HG03097 (cell line): ENCODE data around the gene BCAR1.
"Not testable (repeated sequence)": the region's sequence is repeated elsewhere in the genome, so short reads cannot be mapped to it uniquely, and the experiment has no call there.

Experiments used
- ATAC-seq: cut with Tn5 transposase; IDR thresholded peaks from one replicate; pipeline ENCODE4 v1.9.1; 2021; ENCODE audit not compliant: unreplicated experiment, low FRiP score

The BCAR1 gene

DNA sequence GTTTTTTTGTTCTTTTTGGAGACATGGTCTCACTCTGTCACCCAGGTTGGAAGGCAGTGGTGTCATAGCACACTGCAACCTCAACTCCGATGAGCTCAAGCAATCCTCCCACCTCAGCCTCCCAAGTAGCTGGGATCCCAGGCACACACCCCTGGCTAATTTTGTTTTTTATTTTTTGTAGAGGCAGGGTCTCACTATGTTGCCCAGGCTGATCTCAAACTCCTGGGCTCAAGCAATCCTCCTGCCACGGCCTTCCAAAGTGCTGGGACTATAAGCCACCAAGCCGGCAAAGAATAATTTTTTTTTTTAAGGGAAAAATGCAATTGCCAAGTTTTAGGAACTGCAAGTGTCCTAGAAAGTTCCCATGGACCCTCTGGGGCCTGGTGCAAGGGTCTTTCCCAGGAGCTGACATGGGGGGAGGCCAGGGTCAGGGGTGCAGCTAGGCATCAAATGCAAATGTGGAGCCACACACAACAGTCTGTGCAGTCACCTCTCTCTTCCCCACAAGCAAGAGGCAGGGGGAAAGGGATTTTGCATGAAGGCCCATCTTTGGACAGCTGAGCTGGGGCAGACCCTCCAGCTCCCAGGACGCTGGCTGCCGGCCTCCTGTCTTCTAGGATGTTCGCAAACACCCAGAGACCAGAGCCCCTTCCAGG lies 20.1 kb upstream of the BCAR1 start:
- ATAC-seq = no peak

- ATAC-seq = not testable (repeated sequence)
Measured at GRCh38 chr16:75269358-75269757, 17.9 kb upstream of the BCAR1 start.

GRCh38 chr16:75267631-75268264 lies 16.3 kb upstream of the BCAR1 start:
- ATAC-seq = no peak

DNA sequence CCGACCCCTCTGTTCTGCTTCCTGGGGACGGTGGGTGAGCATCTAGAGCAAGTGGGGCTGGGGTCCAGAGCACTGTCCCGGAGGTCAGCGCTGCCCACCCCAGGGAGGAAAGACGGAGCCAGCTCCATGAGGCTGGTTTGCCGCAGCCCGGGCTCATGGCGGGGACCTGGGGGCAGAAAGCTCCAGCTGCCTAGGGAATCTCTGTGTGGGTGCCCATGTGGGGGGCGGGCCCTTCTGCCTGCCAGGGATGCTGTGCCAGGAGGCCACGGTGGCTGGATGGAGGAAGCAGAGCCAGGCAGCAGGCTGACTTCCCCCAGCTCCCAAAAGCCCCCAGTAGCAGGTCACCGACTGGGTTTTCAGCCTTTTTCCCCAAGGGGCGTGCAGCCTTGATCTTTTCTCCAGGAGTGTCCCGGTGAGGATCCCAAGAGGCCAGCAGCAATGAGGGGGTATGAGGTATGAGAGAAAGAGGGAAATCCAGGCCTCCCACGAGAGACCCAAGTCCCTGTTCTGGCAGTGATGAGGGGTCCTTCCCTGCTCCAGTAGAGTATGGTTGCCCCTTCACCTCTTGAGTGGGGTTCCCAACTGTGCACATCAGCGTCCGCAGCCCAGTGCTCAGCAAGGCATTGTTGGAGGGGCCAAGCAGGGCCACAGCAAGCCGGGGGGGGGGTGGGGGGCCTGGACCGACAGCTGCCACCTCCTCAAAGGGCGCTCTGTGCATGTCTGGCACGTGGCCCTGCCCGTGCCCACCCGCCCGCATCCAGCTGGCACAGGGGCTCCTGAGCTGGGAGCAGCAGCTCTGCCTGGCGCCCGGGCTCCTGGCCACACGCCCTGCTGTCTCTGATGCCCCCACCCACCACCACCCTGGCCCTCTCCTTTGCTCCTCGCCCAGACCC lies 15.6 kb upstream of the BCAR1 start:
- ATAC-seq = no peak

DNA sequence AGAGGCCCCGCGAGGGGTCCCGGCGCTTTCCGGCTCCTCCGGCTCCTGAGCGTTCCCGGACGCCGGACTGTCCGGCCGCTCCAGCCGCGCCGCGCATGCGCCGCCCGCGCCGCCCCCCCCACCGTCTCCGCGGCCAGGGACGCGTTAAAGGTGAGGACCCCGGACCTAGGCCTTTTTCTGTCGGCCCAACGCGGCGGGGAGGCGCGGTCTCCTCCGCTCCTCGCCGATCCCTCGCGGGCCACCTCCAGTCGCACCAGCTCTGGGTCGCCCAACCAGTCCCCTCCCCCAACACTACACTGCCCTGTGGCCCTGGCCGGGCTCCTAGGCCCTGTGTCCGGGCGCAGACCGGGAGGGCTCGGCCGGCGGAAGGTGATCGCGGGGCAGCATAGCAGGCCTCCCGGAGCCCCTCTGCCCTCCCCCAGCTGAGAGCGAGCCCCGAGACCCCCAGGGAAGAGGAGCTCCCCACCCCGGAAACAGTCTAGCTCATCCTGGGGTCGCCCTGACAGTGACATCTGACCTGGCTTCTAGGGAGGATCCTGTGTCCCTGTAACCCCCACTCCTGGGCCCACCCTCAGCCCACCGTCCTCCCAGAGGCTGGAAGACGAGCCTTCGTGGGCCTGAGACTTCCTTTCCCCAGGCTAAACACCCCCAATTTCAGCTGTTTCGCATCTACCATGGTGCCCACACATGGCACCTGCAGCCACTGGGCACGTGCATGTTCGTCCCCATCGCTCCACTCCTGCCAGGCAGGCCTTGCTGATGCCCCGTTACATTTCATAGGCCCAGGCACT lies 14.7 kb upstream of the BCAR1 start:
- peak; percentile 60 for ATAC-seq

DNA sequence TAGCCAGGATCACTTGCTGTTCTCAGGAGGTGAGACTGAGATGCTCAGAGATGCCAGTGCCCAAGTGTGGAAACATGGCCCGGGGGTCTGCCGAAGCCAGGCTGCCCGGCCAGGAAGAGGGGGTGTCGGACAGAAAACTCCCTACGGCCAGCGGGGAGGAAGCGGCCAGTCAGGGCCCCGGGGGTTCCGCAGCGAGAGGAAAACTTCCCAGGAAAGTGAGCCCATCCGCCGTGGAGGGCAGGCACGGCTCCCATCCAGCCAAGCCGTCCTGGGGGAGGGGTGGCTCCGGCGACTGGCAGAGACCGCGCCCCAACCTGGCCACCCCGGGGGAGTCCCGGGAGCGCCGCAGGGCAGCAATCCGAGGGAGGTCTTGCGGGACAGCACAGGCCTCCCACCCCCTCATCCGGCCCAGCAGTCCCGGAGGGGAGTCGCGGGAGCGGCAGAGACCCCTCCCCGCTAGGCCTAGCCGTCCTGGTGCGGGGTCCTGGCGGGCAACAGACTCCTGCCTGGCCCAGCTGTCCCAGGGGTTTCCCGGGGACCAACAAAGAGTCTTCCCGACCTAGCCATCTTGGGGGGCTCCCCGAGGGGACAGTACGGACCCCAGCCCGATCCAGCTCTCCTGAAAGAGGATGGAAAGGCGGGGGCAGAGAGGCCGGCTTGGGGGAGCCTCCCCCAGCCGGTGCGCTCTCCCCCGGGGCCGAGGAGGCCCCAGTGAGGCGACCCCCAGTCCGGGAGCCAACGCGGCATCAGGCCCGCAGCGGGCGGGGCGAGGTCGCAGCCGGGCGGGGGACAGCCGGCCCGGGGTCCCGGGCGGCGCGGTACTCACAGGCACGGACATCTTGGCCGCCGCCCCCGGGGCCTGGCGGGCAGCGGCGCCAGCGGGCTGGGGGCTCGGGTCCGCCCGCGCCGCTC lies 13.8 kb upstream of the BCAR1 start:
- peak; percentile 15 for ATAC-seq

- no peak for ATAC-seq
Measured at GRCh38 chr16:75264457-75264998, 13.1 kb upstream of the BCAR1 start.

DNA sequence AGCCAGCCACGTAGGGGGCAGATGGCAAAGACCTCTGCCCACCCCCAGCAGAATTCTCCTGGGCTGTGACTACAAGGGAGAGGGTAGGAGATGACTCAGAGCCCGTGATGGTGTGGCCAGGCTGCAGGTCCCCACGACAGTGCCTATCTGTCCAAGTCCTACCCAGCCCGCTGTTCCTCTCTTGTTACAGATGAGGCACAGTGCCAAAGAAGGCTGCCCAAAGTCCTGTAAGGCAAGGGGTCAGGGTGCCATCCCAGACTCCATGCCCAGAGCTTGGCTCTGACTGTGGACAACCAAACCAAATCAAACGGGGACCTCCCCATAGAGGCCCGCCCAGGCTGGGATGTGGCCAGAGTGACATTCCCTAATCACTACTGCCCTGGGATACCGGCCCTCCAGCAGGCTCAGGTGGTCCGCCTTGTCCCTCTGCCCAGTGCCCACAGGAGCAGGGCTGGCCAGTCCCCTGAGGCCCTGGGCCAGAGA lies 12.6 kb upstream of the BCAR1 start:
- ATAC-seq = no peak

GRCh38 chr16:75263291-75263962 lies 12.0 kb upstream of the BCAR1 start:
- no peak for ATAC-seq

DNA sequence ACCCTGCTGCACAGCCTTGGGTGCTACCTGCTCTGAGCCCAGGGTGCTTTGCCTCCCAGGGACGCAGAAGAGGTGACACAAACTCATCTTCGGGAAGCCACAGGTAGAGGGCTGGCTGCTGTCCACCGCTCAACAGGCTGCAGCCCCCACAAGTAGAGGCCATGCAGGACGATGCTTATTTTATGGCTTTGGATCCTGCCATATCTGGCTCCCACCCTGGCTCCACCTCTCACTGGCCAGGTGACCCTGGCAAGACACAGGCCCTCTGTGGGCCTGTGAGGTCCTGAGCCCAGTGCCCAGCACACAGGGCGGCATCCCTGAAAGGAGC lies 11.3 kb upstream of the BCAR1 start:
- ATAC-seq = no peak

GRCh38 chr16:75262104-75262799 lies 10.8 kb upstream of the BCAR1 start:
- no peak for ATAC-seq

DNA sequence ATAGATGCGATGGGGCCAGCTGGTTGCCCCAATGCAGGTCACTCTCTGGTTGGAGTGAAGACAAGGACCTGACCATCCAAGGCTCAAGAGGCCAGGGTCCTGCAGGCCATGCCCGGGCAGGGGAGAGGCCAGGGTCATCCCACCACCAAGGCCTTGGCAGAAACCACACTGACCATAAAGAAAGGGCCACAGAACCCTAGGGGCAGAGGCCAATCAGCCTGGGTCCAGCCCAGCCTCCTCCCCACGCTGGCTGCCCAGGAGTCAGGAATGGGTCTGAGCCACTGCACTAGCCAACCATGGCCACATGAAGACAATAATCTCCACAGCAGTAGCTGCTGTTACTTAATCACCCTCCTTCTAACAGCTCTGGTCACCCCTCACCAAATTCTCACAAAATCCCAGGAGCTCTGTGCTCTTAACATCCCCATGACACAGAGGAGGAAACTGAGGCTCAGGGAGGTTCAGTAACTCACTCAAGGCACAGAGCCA lies 10.2 kb upstream of the BCAR1 start:
- ATAC-seq = no peak

DNA sequence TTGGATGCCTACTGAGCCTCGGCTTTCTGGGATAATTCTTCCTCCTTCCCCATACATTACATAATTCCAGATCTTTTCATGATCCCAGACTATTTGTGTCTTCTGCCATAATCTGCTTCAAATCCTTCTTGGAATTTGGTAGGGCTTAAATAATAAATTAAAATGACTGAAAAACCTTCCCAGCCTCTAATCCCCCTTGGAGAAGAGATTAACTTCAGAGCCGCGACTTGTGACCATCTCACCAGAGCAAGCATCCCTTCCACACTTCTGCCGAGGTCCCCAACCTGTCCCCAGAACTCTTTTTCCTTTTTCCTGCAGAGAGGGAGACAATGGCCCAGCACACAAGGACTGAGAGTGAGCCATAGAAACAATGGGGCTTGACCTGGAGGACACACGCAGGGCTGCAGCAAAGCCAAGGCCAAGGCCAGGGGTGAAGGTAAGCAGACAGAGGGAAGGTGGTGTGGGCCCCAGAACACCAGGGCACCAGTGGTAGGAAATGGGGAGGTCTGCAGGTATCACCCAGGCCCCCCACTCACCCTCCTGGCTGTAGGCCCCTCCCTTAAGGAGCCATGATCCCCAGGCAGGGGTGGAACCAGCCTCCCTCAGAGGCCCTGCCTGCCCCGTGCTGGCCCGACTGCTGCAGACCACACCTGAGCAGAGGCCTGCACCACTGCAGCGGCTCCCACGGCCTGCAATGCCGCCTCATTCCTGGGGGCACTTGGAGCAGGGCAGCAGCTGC lies 9.6 kb upstream of the BCAR1 start:
- no peak for ATAC-seq

DNA sequence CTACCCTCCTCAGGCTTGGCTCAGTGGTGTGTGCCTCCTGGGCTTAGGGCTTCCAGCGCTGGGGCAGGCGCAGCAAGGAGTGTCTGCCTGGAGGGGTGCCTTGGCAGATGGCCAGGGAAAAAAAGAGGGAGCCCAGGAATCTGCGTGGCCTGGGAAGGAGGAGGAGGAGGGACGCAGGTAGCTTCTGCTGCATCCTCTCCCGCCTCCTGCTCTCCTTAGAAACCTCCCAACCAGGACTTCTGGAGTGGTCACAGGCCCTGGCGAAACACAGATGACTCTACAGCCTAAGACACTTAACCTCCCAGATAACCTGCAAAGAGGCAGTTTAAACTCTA lies 7.3 kb upstream of the BCAR1 start:
- no peak for ATAC-seq

GRCh38 chr16:75257886-75258806 lies 6.7 kb upstream of the BCAR1 start:
- no peak for ATAC-seq

DNA sequence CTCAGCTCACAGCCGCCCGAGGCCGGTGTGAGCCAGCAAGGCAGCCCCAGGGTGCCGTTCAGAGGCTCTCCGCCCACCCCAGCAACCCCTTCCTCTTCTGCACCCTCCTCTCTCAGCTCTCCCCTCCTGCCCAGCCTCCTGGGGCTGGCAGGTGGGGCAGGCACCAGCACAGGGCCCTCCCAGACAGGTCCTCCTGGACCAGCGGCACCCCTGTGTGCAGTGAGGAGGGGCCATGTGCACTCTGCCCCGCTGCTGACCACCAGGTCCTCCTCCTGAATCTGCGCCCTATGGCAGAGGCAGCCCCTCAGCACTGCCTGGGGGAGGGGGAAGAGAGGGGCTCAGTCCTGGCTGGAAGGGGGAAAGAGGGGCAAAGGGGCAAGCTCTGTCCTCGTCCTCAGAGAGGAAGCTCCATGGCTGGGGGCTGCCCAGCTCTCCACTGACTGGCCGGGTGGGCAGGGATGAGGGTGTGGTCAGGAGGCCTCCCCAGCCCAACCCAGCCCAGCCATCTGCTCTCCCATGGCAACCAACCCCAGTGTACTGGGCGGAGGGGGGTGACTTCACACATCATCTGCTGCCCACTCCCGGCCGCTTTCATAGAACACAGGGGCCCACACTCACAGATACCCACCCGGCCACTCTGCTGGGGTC lies 5.4 kb upstream of the BCAR1 start:
- ATAC-seq = no peak
